Right atrium auricular region (tissue), 2 donors: ENCODE results near the gene OR6C6. TPM values are rescaled to one million over a fixed set of nuclear protein-coding genes. Genes with fewer than 3 reads are reported as not detected.
"Not testable (repeated sequence)": the region's sequence is repeated elsewhere in the genome, so short reads cannot be mapped to it uniquely, and the experiment has no call there.

Experiments
- DNase-seq: peaks from one replicate; pipeline ENCODE4 v3.0.0-alpha.2; 2019; ENCODE audit warnings: low spot score
- H3K27ac ChIP-seq, 2 donors: fragments of 200-600 bp; sonication (generic); 1 replicate in 1 of 2; 2 replicates in 1 of 2; pipeline ENCODE4 v1.5.1; 2016 to 2019
- H3K27me3 ChIP-seq, 2 donors: fragments of 200-600 bp; sonication (generic); one replicate each; pipeline versions ENCODE4 v1.5.1 to v1.6.0; 2017 to 2019
- H3K36me3 ChIP-seq: fragments of 200-600 bp; sonication (generic); one replicate; pipeline ENCODE4 v1.5.1; 2016
- H3K4me1 ChIP-seq, 2 donors: fragments of 200-600 bp; sonication (generic); one replicate each; pipeline versions ENCODE4 v1.5.1 to v1.6.0; 2017 to 2019
- H3K4me3 ChIP-seq, 2 donors: fragments of 200-600 bp; sonication (generic); 1 replicate in 1 of 2; 2 replicates in 1 of 2; pipeline ENCODE4 v1.5.1; 2017 to 2019; ENCODE audit warnings: mild to moderate bottlenecking in 1 of 2, moderate library complexity in 1 of 2
- H3K9me3 ChIP-seq, 2 donors: fragments of 200-600 bp; sonication (generic); one replicate each; pipeline ENCODE4 v1.5.1; 2019
- CTCF ChIP-seq, 2 donors: fragments of 200-600 bp; sonication (generic); IDR thresholded peaks; one replicate each; pipeline ENCODE4 v1.5.1; 2019; ENCODE audit warnings: antibody characterized with exemption in 2 of 2
- total RNA-seq, 2 donors: library from RNA; depleted of rRNA; stranded (reverse); fragments of >200 nt; gene quantifications; one replicate each; pipeline ENCODE4 v1.1.0, GENCODE V29; 2016

The OR6C6 gene
- total RNA-seq = not detected

- no peaks in the 10 kb centered on the region for H3K36me3 ChIP-seq
- H3K9me3 ChIP-seq = peaks cover 0 to 5% of the 10 kb centered on the region in 2 donors
- no peak for TF ChIP-seq CTCF (IDR thresholded peaks at IDR 0.05)
- H3K27me3 ChIP-seq = no peaks in the 10 kb centered on the region
- no peaks in the 10 kb centered on the region for H3K4me1 ChIP-seq
- no peak within 1 kb of the TSS for H3K4me3 ChIP-seq
- DNase-seq = no peak
- H3K27ac ChIP-seq = no peak within 1 kb of the TSS
Observed at GRCh38 chr12:55296469-55296868, at the start of gene OR6C6. Gene OR6C6 (minus strand): TSS chr12:55296569. CDS start chr12:55295232, 1,337 bp downstream.

GRCh38 chr12:55336002-55336401 is 39.6 kb upstream of the OR6C6 start:
- Histone ChIP-seq H3K9me3 (no peaks in the 10 kb centered on the region), H3K27ac (no peak overlapping the region), H3K4me1 (no peaks in the 10 kb centered on the region), H3K4me3 (no peak overlapping the region), H3K36me3 (no peaks in the 10 kb centered on the region), H3K27me3 (no peaks in the 10 kb centered on the region)
- no peak for TF ChIP-seq CTCF (IDR thresholded peaks at IDR 0.05)
- DNase-seq = no peak

GRCh38 chr12:55330446-55330845 is 34.1 kb upstream of the OR6C6 start, which contains the start of gene OR6C3:
Gene OR6C3 (plus strand): TSS chr12:55330746. CDS start chr12:55331701, 955 bp downstream.
- Histone ChIP-seq H3K4me1 (no peaks in the 10 kb centered on the region), H3K4me3 (no peak within 1 kb of the TSS), H3K9me3 (no peaks in the 10 kb centered on the region), H3K27me3 (no peaks in the 10 kb centered on the region), H3K27ac (no peak within 1 kb of the TSS), H3K36me3 (no peaks in the 10 kb centered on the region)
- no peak for TF ChIP-seq CTCF (IDR thresholded peaks at IDR 0.05)
- DNase-seq = no peak

- H3K9me3 ChIP-seq, DNase-seq, H3K27me3 ChIP-seq, H3K27ac ChIP-seq, H3K4me1 ChIP-seq, H3K4me3 ChIP-seq, H3K36me3 ChIP-seq: not testable (repeated sequence)
Observed at GRCh38 chr12:55325801-55326200, 29.4 kb upstream of the OR6C6 start.

GRCh38 chr12:55320201-55320600 is 23.8 kb upstream of the OR6C6 start:
- Histone ChIP-seq H3K4me1 (no peaks in the 10 kb centered on the region), H3K27ac (no peak overlapping the region), H3K9me3 (no peaks in the 10 kb centered on the region), H3K4me3 (no peak overlapping the region), H3K27me3 (no peaks in the 10 kb centered on the region), H3K36me3 (no peaks in the 10 kb centered on the region)
- no peak for DNase-seq
- TF ChIP-seq CTCF (IDR thresholded peaks at IDR 0.05) = no peak

GRCh38 chr12:55314043-55314442 is 17.7 kb upstream of the OR6C6 start, which contains the start of gene OR6C1:
Gene OR6C1 (plus strand): TSS chr12:55314343. CDS start chr12:55320600, 6,257 bp downstream.
- H3K36me3 ChIP-seq = no peaks in the 10 kb centered on the region
- no peak for TF ChIP-seq CTCF (IDR thresholded peaks at IDR 0.05)
- H3K9me3 ChIP-seq = no peaks in the 10 kb centered on the region
- H3K27me3 ChIP-seq = no peaks in the 10 kb centered on the region
- no peak within 1 kb of the TSS for H3K27ac ChIP-seq
- no peak for DNase-seq
- H3K4me1 ChIP-seq = no peaks in the 10 kb centered on the region
- no peak within 1 kb of the TSS for H3K4me3 ChIP-seq
